ENCODE results near the gene TNFSF8.

The TNFSF8 gene

DNA sequence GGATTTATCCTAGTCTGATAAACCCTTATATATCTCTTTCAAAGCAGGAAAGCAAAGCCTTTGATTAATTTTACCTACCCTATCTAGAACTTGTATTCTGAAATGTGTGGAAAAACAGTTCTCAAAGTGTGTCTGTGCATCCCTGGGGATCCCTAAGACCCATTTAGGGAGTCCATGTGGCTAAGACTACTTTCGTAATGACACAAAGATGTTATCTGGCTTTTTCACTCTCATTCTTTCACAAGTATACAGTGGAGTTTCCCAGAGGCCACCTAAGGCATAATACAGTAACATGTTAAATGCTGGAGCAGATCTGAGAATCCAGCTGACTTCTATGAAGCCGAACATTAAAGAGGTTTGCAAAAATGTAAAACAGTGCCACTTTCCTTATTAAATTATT lies 70.2 kb downstream of the TNFSF8 start:
- no peak overlapping the region for H3K27ac ChIP-seq
- TF ChIP-seq ZFX (IDR thresholded peaks at IDR 0.05; ENCODE audit: borderline replicate concordance) = no peak
- TF ChIP-seq, protein P1, sequence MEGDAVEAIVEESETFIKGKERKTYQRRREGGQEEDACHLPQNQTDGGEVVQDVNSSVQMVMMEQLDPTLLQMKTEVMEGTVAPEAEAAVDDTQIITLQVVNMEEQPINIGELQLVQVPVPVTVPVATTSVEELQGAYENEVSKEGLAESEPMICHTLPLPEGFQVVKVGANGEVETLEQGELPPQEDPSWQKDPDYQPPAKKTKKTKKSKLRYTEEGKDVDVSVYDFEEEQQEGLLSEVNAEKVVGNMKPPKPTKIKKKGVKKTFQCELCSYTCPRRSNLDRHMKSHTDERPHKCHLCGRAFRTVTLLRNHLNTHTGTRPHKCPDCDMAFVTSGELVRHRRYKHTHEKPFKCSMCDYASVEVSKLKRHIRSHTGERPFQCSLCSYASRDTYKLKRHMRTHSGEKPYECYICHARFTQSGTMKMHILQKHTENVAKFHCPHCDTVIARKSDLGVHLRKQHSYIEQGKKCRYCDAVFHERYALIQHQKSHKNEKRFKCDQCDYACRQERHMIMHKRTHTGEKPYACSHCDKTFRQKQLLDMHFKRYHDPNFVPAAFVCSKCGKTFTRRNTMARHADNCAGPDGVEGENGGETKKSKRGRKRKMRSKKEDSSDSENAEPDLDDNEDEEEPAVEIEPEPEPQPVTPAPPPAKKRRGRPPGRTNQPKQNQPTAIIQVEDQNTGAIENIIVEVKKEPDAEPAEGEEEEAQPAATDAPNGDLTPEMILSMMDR (IDR thresholded peaks at IDR 0.05) = no peak

DNA sequence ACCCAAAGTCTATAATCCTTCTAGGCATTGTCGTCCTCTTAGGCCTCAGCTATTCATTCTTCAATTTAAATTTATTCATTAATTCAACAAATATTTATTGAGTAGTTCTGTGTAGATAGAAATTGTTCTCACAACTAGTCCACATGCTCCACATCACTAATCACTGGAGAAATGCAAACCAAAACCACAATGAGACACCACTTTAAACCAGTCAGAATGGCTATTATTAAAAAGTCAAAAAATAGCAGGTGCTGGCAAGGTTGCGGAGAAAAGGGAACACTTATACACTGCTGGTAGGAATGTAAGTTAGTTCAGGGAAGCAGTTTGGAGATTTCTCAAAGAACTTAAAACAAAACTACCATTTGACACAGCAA lies 73.5 kb downstream of the TNFSF8 start:
- TF ChIP-seq, protein P1 (IDR thresholded peaks at IDR 0.05) = no peak
- TF ChIP-seq ZFX (IDR thresholded peaks at IDR 0.05; ENCODE audit: borderline replicate concordance) = no peak
- no peak overlapping the region for H3K27ac ChIP-seq

DNA sequence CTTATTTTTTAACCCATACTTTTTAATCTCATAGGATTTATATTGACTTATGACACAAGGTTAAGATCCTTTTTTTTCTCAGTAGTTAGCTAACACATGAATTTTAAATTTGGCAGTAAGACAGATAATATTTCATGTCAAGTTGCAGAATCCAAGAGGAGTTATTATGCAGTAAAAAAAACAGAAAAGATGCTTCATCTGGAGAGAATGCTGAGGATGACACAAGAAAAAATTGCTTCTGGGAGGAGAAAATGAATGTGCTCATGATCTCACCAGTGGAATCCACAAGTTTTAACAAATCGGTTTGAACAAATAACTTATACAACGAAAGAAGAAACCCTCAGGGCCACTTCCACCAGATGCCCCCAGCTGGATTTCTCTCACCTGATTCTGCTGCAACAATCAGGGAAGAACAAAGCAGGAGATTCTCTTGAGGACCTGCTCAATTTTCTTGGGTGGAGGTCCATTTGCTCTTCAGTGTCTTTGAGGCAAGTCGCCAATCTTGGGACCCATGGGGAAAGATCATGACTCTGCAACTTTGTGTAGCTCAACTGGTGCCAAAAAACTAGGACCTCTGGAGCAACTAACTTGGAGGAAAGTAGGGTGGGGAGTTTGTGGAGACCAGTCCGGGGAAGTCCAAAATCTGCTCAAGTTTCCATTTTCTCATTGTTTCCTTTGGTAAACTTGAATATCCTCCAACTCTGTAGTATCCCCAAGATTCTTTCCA lies 74.0 kb downstream of the TNFSF8 start:
- no peak overlapping the region for H3K27ac ChIP-seq
- no peak for TF ChIP-seq ZFX (IDR thresholded peaks at IDR 0.05; ENCODE audit: borderline replicate concordance)
- TF ChIP-seq, protein P1 (IDR thresholded peaks at IDR 0.05) = no peak

DNA sequence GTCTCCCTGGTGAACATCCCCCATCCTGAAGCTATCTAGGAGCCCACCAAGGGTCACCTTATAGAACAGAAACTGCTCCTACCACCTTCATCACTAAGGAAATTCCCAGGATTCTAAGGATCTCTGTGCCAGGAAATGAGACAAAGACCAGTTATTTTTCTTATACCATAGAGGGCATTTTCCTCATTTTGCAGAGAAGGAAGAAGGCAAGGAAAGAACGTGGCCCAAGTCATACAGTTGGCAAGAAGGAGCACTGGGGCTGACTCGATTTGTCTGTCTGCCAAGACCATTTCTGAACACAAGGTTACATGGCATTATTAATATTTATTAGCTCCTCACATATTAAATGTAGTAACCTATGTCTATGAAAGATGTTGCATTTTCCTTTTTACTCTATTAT lies 74.9 kb downstream of the TNFSF8 start:
- TF ChIP-seq, protein P1 (IDR thresholded peaks at IDR 0.05) = no peak
- no peak for TF ChIP-seq ZFX (IDR thresholded peaks at IDR 0.05; ENCODE audit: borderline replicate concordance)
- H3K27ac ChIP-seq = no peak overlapping the region

DNA sequence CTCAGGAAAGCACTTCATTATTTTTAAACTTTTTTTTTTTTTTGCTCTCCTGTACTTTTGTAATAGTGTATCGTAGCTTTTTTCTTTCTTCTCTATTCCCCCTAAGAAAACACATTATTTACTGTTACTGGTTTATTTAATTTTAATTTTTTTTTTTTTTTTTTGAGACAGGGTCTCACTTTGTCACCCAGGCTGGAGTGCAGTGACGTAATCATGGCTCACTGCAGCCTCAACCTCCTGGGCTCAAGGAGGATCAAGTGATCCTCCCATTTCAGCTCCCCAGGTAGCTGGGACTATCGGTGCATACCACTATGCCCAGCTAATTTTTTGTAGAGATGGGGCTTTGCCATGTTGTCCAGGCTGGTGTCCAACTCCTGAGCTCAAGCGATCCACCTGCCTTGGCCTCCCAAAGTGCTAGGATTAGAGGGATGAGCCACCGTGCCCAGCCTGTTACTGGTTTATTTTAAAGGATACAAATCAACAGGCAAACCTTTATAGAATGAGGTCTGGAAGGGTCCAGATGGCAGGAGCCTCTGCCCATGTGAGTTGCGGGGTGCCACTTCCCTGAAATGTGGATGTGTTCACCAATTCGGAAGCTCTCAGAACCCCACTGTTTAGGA lies 75.5 kb downstream of the TNFSF8 start:
- no peak overlapping the region for H3K27ac ChIP-seq
- TF ChIP-seq, protein P1 (IDR thresholded peaks at IDR 0.05) = no peak
- TF ChIP-seq ZFX (IDR thresholded peaks at IDR 0.05; ENCODE audit: borderline replicate concordance) = no peak

DNA sequence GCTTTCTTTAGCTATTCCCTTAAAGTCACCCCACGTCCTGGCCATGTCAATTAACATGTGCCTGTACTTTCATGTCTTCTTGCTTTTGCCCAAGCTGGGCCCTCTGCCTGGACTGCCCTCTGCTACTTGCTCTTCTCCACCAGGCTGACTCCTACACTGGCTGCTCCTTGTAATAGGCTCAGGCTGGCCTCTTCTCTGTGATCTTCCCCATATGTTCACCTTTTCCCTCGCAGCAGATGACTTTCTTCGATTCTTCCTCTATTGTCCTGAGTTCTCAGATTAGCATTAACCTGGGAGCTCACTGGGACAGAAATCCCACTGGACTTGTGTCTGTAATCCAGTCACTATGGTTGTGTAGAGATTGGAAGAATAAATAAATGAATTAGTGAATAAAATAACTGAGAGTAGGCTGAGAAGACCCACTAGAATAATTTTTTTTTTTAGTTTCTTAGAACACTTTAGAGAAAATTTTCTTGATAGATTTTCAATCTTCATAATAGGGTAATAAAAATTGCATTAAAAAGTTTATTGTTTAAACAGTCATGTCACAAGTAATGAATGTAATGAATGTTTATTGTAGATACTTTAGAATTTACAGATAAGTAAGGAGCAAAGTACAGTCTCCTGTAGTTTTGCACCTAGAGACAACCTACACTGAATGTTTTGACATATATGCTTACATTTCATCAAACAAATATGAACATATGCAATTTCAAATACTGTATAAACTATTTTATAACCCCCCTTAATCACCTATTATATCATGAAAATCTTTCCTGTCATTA lies 77.1 kb downstream of the TNFSF8 start:
- no peak overlapping the region for H3K27ac ChIP-seq
- TF ChIP-seq, protein P1 (IDR thresholded peaks at IDR 0.05) = no peak
- no peak for TF ChIP-seq ZFX (IDR thresholded peaks at IDR 0.05; ENCODE audit: borderline replicate concordance)

Measured in 22Rv1 (cell line).